HG03442 (cell line): ENCODE measurements around the gene HSPA14.
"Not testable (repeated sequence)": the region's sequence is repeated elsewhere in the genome, so short reads cannot be mapped to it uniquely, and the experiment has no call there.

Experiments used
- ATAC-seq: cut with Tn5 transposase; IDR thresholded peaks from one replicate; pipeline ENCODE4 v1.9.1; 2021; ENCODE audit warnings: mild to moderate bottlenecking, moderate library complexity; ENCODE audit not compliant: unreplicated experiment

HSPA14 gene

GRCh38 chr10:14879124-14879927 lies 41.2 kb downstream of the HSPA14 start:
- ATAC-seq, result peak; percentile 21

- ATAC-seq, result no peak
These were observed 41.8 kb downstream of the HSPA14 start for GRCh38 chr10:14879928-14880193.

DNA sequence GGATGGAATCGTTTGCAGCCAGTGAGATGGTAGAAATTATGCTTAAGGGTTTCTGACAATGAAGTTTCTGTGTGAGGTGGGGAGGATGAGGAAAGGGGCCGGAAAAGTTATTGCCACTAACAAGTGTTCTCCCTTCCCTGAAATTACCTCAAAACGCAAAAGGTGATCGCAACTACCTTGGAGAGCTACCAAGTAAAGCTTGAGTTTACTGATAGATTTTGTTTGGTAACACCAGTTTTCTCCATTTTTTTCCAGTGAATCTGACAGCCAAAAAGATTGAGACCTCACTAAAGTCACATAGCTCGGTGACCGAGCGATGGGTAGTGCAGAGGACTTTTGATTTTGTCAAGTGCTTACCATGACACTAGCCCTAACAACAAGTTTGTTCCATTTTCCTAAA lies 42.1 kb downstream of the HSPA14 start:
- ATAC-seq, result no peak

DNA sequence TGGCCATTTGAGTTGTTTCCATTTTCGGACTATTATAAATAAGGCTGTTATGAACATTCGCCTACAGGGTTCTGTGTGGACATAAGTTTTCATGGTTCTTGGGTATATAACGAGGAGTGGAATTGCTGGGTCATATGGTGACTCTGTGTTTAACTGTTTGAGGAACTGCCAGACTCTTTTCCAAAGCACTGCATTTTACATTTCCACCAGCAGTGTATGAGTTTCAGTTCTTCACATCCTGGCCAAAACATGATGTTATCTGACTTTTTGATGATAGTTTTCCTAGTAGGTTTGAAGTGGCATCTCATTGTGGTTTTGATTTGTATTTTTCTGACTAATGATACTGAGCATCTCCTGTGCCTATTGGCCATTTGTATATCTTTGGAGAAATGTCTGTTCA lies 46.0 kb downstream of the HSPA14 start:
- ATAC-seq, result no peak

DNA sequence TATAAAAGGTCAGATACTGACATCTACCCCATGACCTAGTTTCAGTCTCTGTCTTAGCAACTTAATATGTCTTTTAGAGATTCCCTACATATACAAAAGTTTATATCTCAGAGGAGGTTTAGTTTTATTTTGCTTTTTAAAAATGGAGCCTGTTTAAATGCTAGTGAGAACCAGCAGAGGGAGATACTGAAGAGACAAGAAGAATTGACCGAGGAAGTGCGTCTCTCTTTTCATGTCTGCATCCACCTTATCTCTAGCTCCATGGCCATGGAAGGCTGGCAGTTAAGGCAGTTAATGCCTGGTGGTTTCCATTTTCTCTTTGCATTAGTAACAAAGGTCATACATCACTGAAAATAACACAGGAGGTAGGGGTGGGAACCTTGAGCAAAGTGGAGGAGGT lies 51.2 kb downstream of the HSPA14 start:
- no peak for ATAC-seq

GRCh38 chr10:14891151-14891550 lies 53.0 kb downstream of the HSPA14 start:
- ATAC-seq, result no peak

DNA sequence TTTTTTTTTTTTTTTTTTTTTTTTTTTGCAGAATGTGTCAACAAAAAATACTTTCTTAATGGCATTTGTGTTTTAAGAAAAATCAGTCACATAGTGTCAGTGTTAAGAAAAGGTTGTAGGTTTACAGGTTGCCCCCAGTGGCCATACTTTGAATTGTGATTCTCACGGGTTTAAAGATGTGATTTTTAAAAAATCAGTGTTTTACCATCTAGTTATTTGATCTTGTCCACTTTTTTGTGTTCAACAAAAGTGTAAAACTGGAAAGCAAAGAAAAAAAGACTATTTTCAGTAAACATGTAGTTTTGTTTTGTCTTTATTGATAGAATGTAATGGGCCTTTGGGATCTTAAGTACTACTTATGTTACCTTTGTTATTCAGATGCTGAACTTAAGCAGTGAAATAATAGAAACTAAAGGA lies 66.2 kb downstream of the HSPA14 start:
- ATAC-seq, result no peak

DNA sequence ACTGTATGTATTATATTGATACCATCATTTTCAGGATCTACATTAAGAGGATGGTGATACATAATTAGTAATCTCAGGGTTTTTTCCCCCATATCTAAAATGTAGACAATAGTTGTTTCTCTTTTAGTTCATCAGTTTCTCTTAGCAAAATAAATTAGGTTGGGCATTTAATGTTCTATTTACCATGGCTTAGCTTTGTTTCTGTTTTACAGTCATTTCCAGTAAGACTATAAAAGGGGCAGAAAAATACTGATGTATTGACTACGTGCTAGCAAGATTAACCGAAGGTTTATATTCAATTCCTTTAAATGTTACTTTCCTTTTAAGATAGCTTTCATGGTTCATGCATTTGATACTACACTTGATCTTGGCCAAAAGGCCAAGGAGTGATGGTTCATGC lies 66.8 kb downstream of the HSPA14 start:
- no peak for ATAC-seq

DNA sequence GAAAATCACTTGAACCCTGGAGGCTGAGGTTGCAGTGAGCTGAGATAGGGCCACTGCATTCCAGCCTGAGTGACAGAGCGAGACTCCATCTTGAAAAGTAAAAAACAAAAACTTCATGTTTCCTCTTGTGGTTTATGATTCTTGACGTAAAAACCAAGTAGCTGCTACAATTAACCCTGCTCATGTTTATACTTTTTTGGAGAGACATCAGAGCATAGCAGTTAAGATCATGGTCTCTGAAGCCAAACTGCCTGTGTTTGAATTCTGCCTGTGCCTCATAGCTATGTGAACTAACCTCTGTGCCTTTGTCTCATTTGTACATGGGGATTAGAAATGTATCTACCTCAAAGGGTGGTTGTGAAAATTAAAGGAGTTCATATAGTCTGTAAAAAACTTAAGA lies 67.8 kb downstream of the HSPA14 start:
- no peak for ATAC-seq

DNA sequence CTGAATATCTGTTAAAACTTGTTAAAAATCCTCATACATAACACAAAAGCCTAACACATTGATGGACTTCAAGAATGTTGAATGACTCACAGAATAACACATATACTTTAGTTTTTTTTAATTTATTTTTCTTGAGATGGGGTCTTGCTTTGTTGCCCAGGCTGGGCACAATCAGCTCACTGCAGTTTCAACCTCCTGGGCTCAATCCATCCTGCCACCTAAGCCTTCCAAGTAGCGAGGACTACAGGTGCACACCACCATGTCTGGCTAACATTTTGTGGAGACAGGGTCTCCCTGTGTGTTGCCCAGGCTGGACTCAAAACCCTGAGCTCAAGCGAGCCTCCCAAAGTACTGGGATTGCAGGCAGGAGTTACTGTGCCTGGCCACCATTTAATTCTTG lies 68.7 kb downstream of the HSPA14 start:
- no peak for ATAC-seq

DNA sequence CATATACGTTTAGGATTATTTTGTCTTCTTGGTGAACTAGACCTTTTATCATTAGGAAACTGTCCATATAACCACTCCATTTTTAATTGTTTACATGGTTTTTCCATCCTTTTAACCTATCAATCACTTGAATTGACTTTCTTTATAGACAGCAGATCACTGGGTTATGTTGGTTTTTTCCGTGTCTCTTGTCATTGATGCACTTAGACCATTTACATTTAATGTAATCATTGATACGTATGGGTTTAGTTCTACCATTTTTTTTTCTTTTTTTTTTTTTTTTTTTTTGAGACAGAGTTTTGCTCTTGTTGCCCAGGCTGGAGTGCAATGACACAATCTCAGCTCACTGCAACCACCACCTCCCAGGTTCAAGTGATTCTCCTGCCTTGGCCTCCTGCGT lies 69.5 kb downstream of the HSPA14 start:
- not testable (repeated sequence) for ATAC-seq

- ATAC-seq, result no peak
These were observed 71.0 kb downstream of the HSPA14 start for GRCh38 chr10:14909101-14909500.

DNA sequence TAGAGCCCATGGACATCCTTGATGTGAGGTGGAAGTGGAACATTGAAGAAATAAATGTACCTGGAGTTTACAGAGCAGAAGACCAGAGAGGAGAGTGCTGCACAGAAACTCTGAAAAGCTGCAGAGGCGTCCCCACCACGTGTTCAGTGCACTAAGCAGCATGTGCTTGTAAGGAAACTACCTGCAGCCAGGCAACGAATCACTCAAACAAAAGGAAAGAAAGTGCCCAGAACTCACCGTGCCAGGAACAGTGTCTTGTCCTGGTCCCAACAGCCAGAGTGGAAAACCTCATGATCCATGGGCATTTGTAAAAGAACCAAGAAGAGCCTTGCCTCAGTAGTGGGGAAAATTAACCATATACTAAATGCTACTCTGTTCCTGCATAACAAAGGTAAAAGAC lies 72.8 kb downstream of the HSPA14 start:
- ATAC-seq, result no peak

- ATAC-seq, result no peak
These were observed 73.7 kb downstream of the HSPA14 start for GRCh38 chr10:14911801-14912200.

DNA sequence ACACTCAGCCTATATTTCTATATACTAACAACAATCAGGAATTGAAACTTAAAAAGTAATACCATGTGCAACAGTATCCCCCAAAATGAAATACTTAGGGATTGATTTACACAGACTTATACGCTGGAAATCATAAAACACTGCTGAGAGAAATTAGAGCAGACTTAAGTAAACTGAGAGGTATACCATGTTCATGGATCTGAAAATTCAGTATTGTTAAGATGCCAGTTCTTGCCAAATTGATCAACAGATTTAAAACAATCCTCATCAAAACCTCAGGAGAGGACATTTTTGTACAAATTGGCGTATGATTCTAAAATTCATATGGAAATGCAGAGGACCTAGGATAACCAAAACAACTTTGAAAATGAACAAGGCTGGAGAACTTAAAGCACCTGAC lies 78.5 kb downstream of the HSPA14 start:
- ATAC-seq, result no peak

- ATAC-seq, result no peak
These were observed 79.7 kb downstream of the HSPA14 start for GRCh38 chr10:14917827-14918226.

GRCh38 chr10:14918964-14919363 lies 80.9 kb downstream of the HSPA14 start:
- no peak for ATAC-seq
